ENCODE measurements around the gene GNB1. TPM values are rescaled to one million over a fixed set of nuclear protein-coding genes. Genes with fewer than 3 reads are reported as not detected.

The GNB1 gene
- total and polyA plus RNA-seq, 9 of the 15 experiments (the other 6 are each of a cell fraction or from before 2014, with no cell fraction given) = 34.3 to 388 (median 114) TPM

DNA sequence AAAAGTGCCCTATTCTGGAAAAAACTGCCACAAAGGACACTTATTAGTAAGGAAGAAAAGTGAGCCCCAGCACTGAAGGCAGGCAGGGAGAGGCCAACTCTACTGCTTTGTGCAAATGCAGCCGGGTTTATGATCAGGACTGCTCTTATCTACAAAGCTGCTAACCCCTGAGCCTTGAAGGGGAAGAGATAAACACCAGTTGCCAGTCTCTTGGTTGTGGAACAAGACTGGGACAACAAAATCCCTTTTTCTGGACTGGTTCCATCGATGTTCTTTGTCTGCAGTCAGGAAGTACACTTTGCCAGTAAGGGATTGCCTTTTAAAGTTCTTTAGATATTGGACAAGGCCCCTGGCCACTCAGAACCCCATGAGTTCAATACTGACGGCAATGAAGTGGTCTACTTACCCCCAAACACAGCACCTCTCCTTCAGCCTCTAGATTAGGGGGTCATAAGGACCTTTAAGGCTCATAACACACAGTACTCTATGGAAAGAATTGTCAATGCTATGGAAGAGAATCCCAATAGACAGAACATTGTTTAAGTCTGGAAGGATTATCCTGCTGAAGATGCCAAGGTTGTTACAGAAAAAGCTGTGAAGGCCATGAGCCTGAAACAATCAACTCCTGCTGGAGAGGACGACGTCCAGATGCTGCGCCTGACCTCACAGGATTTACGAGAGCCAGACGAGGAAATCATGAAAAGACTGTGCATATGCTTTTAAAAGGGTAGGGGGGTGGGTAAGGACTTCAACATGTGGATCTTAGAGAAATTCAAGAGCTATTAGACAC lies 43.6 kb downstream of the GNB1 start (continued):
- TF ChIP-seq ZNF395 (CRISPR knock-in tag; IDR thresholded peaks at IDR 0.05) (peak; percentile 45; the same call in 1 of the 2 replicates), TEAD4 (IDR thresholded peaks at IDR 0.05; ENCODE audit: low read length) (peak; percentile 57), TEAD4 (CRISPR knock-in tag; IDR thresholded peaks at IDR 0.05; ENCODE audit: borderline replicate concordance) (no peak), MYNN (IDR thresholded peaks at IDR 0.05) (0 out of 2 replicates have a peak, but pooled peaks have one; percentile 56), MYNN (CRISPR knock-in tag; IDR thresholded peaks at IDR 0.05) (no peak), NR2C1 (IDR thresholded peaks at IDR 0.05) (no peak), NR2C1 (tag; IDR thresholded peaks at IDR 0.05) (0 out of 2 replicates have a peak, but pooled peaks have one; percentile 13), TBL1XR1 (IDR thresholded peaks at IDR 0.05; ENCODE audit: low read length in 2 of 2) (no peak), THAP12 (CRISPR knock-in tag; IDR thresholded peaks at IDR 0.05) (no peak), PHF21A (IDR thresholded peaks at IDR 0.05; ENCODE audit: borderline replicate concordance, low read depth) (no peak), ID3 (CRISPR knock-in tag; IDR thresholded peaks at IDR 0.05) (no peak), ID3 (tag; IDR thresholded peaks at IDR 0.05) (no peak)
